Pulmonary artery endothelial cell (primary cell): ENCODE data around the gene OPALIN. TPM values are rescaled to one million over a fixed set of nuclear protein-coding genes. Genes with fewer than 3 reads are reported as not detected.

Experiments
- DNase-seq: peaks from one replicate; pipeline ENCODE4 v3.0.0-alpha.2; 2011; ENCODE audit warnings: low read depth, low spot score
- total RNA-seq: library from RNA; depleted of rRNA; stranded (reverse); fragments of >200 nt; gene quantifications from 2 replicates; pipeline ENCODE4 v1.2.3, GENCODE V29; 2014

Gene OPALIN
- total RNA-seq, 1 donor from 2014 or later, result not detected

DNA sequence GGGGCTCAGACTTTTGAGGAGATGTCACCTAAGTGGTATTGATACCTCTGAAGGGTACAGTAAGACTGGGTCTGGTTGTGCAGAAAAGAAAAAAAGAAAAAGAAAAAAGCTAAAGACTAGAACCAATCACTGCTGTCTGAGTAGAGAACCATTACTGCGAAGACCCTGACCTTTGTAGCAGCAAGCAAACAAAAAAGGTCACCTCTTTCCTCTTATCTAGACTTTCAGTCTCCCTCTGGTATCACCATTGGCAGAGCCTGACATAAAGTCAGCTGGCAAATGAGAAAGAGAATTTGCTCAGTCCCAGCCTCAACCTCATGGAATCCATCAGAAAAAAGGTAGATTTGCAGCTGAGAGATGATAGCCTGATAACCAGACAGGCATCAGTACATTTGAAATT, 57.2 kb downstream of the OPALIN start:
- DNase-seq, result no peak

DNA sequence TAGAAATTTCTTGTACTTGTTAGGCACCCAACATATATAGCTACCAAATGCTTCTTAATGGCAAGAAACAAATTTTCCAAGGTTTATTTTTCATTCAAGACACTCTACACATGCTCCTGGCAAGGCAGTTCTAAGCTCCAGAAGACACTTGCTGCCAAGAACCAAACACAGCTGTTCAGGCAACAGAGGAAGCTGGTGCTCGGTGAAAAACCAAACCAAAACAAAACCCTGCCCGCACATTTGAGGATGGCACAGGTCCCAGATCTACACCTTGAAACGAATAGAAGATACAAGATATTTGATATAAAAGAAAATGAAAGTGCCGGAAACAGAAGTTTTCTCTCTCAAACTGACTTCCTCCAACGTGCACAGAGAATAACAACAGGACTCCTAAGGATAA, 59.4 kb downstream of the OPALIN start:
- DNase-seq, result no peak

DNA sequence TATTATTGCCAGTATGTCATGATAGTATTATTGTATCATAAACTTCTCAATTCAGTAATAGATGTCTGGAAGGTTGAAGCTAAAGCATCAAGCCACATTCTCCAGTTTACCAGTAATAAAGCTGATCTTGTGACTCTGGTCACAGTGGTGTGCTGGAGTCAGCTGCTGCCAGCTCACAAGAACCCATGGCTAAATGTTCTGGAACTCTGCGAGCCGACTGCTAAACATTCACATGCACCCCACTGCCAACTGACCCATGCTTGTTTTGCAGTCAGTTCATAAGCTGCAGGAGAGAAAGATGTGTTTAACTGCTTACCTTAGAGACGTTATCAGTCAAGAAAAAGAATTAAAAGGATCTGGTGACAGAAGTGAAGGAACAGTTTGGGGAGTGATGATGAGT, 60.4 kb downstream of the OPALIN start:
- DNase-seq, result no peak

DNA sequence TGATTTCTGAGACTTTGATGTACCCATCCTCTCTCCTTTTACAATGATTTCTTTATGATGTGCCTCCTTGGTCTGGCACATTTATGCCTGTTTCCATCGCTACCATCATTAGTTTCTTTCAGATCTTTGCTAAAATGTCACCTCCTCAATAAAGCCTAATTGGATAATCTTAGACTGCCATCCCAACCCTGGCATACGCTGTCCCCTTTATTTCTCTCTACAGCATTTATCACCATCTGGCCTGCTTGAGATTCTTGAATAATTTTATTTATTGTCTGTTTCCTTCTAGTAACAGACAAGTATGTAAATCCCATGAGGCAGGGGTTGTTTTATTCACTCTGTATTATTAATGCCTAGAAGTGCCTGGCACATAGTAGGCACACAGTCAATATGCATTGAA, 61.3 kb downstream of the OPALIN start:
- no peak for DNase-seq

DNA sequence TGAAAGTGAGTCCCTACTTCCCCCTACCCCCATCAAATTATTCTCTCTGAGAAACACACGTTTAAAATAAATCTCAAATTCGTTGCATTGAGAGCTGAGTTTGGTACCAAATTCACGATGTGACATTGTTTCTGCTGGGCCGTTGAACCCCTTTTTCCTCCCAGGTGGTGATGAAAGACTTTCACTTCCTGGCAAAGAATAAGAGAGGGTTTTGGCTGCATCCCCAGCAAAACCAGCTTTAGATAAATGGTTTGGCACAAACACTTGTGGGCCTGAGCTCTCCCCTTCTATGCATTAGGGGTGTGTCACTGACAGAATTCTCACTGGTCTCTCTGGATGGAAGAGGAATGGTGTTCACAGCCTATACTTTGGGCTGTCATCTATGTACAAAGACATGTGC, 63.3 kb downstream of the OPALIN start:
- DNase-seq, result no peak

Other genes with a start within 250 kb of the OPALIN start
- 7.3 and 11.4 TPM in 2 replicates for gene ZNF518A, start 228.7 kb downstream of the OPALIN start, total RNA-seq
- gene BLNK, start 87.4 kb downstream of the OPALIN start, total RNA-seq, result not detected in 2 replicates
- not detected in 2 replicates for gene DNTT, start 54.6 kb downstream of the OPALIN start, total RNA-seq
- gene TLL2, start 154.9 kb upstream of the OPALIN start, total RNA-seq, result 0.11 and 0.13 TPM in 2 replicates
- 121 and 149 TPM in 2 replicates for gene TM9SF3, start 228.0 kb upstream of the OPALIN start, total RNA-seq